Midbrain (tissue), 1 donor: Measurements from ENCODE around the gene DNAJB2.
A peak's percentile ranks its signal among the peaks of the same experiment; 100 is the strongest.
"Not testable (repeated sequence)": the region's sequence is repeated elsewhere in the genome, so short reads cannot be mapped to it uniquely, and the experiment has no call there.

Source experiments
- DNase-seq: peaks from one replicate; lab custom pipeline; 2025; lab: John Stamatoyannopoulos, UW

The DNAJB2 gene

GRCh38 chr2:219258942-219259341, 20.2 kb upstream of the DNAJB2 start:
- not testable (repeated sequence) for DNase-seq

- no peak for DNase-seq
These were observed 17.9 kb upstream of the DNAJB2 start for GRCh38 chr2:219261024-219261855.

- DNase-seq = no peak
These were observed 12.9 kb upstream of the DNAJB2 start for GRCh38 chr2:219266232-219266631.

- no peak for DNase-seq
These were observed 12.3 kb upstream of the DNAJB2 start for GRCh38 chr2:219266886-219267285.

GRCh38 chr2:219268294-219268693, 10.9 kb upstream of the DNAJB2 start:
- DNase-seq = no peak

GRCh38 chr2:219269362-219270054, 9.7 kb upstream of the DNAJB2 start:
- no peak for DNase-seq

GRCh38 chr2:219270055-219270372, 9.2 kb upstream of the DNAJB2 start:
- DNase-seq = no peak

- DNase-seq = no peak
These were observed 8.1 kb upstream of the DNAJB2 start for GRCh38 chr2:219271021-219271420.

GRCh38 chr2:219272356-219272755, 6.8 kb upstream of the DNAJB2 start:
- DNase-seq = no peak

GRCh38 chr2:219272995-219273394, 6.2 kb upstream of the DNAJB2 start:
- DNase-seq = no peak

GRCh38 chr2:219273937-219274336, 5.2 kb upstream of the DNAJB2 start:
- no peak for DNase-seq

GRCh38 chr2:219274361-219274921, 4.7 kb upstream of the DNAJB2 start:
- DNase-seq = no peak

- peak; percentile 86 for DNase-seq
These were observed 1.2 kb upstream of the DNAJB2 start for GRCh38 chr2:219277703-219278654.

GRCh38 chr2:219278655-219279150, 463 bp upstream of the DNAJB2 start:
- no peak for DNase-seq

GRCh38 chr2:219279916-219280516, 850 bp downstream of the DNAJB2 start:
- DNase-seq = no peak

GRCh38 chr2:219280651-219281050, 1.5 kb downstream of the DNAJB2 start:
- DNase-seq = no peak

- DNase-seq = no peak
These were observed 2.4 kb downstream of the DNAJB2 start for GRCh38 chr2:219281588-219281987.

- peak; percentile 70 for DNase-seq
These were observed 3.2 kb downstream of the DNAJB2 start for GRCh38 chr2:219282375-219282774.

- no peak for DNase-seq
These were observed 3.9 kb downstream of the DNAJB2 start for GRCh38 chr2:219282943-219283581.

- no peak for DNase-seq
These were observed 5.6 kb downstream of the DNAJB2 start for GRCh38 chr2:219284501-219285372.
